ENCODE data around the gene PRKCB. TPM values are rescaled to one million over a fixed set of nuclear protein-coding genes. Genes with fewer than 3 reads are reported as not detected.

Gene PRKCB
- total RNA-seq, 4 donors from 2014 or later = 7.4 to 21.6 (median 12.9) TPM

GRCh38 chr16:24114876-24115275, 279.1 kb downstream of the PRKCB start:
- intact Hi-C loops (cut with DNase I; ENCODE audit: low total_unique reads) = no loop called here
- 80 to 82% methylated on average over 2 of the region's 2 CpGs for WGBS, 2 donors
- H3K4me3 ChIP-seq (ENCODE audit: low read depth, poor library complexity, severe bottlenecking) = no peak overlapping the region
- no peak for DNase-seq (ENCODE audit: low spot score in 2 of 2)
- no peak for TF ChIP-seq POLR2A (IDR thresholded peaks at IDR 0.05)
- TF ChIP-seq, protein P1, sequence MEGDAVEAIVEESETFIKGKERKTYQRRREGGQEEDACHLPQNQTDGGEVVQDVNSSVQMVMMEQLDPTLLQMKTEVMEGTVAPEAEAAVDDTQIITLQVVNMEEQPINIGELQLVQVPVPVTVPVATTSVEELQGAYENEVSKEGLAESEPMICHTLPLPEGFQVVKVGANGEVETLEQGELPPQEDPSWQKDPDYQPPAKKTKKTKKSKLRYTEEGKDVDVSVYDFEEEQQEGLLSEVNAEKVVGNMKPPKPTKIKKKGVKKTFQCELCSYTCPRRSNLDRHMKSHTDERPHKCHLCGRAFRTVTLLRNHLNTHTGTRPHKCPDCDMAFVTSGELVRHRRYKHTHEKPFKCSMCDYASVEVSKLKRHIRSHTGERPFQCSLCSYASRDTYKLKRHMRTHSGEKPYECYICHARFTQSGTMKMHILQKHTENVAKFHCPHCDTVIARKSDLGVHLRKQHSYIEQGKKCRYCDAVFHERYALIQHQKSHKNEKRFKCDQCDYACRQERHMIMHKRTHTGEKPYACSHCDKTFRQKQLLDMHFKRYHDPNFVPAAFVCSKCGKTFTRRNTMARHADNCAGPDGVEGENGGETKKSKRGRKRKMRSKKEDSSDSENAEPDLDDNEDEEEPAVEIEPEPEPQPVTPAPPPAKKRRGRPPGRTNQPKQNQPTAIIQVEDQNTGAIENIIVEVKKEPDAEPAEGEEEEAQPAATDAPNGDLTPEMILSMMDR (IDR thresholded peaks at IDR 0.05) = no peak

DNA sequence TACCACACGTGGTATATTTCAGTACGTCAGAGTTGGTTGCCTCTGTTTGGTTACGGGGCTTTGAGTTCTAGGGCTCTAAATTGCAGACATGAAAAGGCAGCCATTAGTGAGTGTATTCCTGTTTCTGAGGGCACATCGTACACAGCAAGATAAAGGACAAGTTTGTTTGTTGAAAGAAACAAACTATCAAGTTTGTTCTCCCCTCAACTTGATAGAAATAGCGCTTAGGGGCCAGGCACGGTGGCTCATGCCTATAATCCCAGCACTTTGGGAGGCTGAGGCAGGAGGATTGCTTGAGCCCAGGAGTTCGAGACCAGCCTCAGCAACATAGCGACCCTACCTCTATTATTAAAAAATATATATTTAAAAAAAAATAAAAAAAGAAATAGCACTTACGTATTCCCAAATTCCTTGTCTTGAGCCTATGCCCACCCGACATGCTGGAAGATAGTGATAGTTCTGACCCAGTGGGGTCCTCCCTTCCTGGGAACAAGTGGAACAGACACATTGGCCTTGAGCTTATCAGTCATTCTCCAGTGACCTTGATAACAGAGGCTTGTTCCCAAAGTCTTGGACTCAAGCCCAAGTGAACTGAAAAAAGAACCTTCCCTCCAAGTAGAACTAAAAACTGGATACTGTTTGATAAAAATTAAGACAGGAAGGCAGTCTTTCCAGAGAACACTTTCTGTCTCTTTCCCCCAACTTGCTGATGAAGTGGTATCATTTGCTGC, 280.4 kb downstream of the PRKCB start:
- H3K4me3 ChIP-seq (ENCODE audit: low read depth, poor library complexity, severe bottlenecking) = no peak overlapping the region
- TF ChIP-seq POLR2A (IDR thresholded peaks at IDR 0.05) = no peak
- TF ChIP-seq, protein P1 (IDR thresholded peaks at IDR 0.05) = no peak
- WGBS, 2 donors = 89 to 90% methylated on average over 10 of the region's 10 CpGs
- DNase-seq (ENCODE audit: low spot score in 2 of 2) = no peak
- intact Hi-C loops (cut with DNase I; ENCODE audit: low total_unique reads) = no loop called here

GRCh38 chr16:24116989-24117388, 281.2 kb downstream of the PRKCB start:
- intact Hi-C loops (cut with DNase I; ENCODE audit: low total_unique reads) = no loop called here
- H3K4me3 ChIP-seq (ENCODE audit: low read depth, poor library complexity, severe bottlenecking) = no peak overlapping the region
- TF ChIP-seq POLR2A (IDR thresholded peaks at IDR 0.05) = no peak
- TF ChIP-seq, protein P1 (IDR thresholded peaks at IDR 0.05) = no peak
- WGBS, 2 donors = 70 to 80% methylated on average over 9 of the region's 9 CpGs
- no peak for DNase-seq (ENCODE audit: low spot score in 2 of 2)

DNA sequence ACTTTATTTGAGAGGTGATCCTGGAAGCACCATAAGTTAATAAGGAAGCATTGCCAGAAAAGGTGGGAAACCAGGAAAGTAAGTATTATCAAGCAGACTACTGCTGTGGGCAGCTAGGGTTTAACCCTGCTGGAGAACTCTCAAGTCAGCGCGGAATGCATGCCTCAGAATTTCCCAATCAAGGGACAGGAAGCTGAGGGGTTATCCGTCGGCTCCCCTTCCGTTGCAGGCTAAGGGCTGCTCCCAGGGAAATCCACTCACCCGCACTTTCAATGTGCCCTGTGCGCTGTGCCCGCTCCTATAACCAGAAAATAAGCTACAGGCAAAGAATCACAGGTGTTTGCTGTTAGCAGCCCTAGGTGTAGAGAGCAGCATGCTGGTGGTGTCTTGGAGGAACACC, 281.9 kb downstream of the PRKCB start:
- TF ChIP-seq, protein P1 (IDR thresholded peaks at IDR 0.05) = no peak
- TF ChIP-seq POLR2A (IDR thresholded peaks at IDR 0.05) = no peak
- no peak for DNase-seq (ENCODE audit: low spot score in 2 of 2)
- WGBS, 2 donors = 55 to 71% methylated on average over 8 of the region's 8 CpGs
- intact Hi-C loops (cut with DNase I; ENCODE audit: low total_unique reads) = no loop called here
- no peak overlapping the region for H3K4me3 ChIP-seq (ENCODE audit: low read depth, poor library complexity, severe bottlenecking)

GRCh38 chr16:24118126-24118821, 282.5 kb downstream of the PRKCB start:
- WGBS, 2 donors = 61 to 66% methylated on average over 7 of the region's 7 CpGs
- DNase-seq (ENCODE audit: low spot score in 2 of 2) = no peak
- no peak overlapping the region for H3K4me3 ChIP-seq (ENCODE audit: low read depth, poor library complexity, severe bottlenecking)
- TF ChIP-seq POLR2A (IDR thresholded peaks at IDR 0.05) = no peak
- TF ChIP-seq, protein P1 (IDR thresholded peaks at IDR 0.05) = no peak
- intact Hi-C loops (cut with DNase I; ENCODE audit: low total_unique reads) = no loop called here
